ENCODE data around the gene BGLAP. TPM values are rescaled to one million over a fixed set of nuclear protein-coding genes. Genes with fewer than 3 reads are reported as not detected.

BGLAP gene
- total RNA-seq, 1 donor from 2014 or later, result 3.1 TPM

GRCh38 chr1:156263288-156263655 is 21.3 kb downstream of the BGLAP start:
- Mint-ChIP-seq H3K4me1 (ENCODE audit: unreplicated experiment) (no peaks in the 10 kb centered on the region), H3K27me3 (no peaks in the 10 kb centered on the region), H3K36me3 (peaks cover 45% of the 10 kb centered on the region), H3K27ac (no peak overlapping the region), H3K9me3 (no peaks in the 10 kb centered on the region), H3K4me3 (no peak overlapping the region)
- TF ChIP-seq, protein P1, sequence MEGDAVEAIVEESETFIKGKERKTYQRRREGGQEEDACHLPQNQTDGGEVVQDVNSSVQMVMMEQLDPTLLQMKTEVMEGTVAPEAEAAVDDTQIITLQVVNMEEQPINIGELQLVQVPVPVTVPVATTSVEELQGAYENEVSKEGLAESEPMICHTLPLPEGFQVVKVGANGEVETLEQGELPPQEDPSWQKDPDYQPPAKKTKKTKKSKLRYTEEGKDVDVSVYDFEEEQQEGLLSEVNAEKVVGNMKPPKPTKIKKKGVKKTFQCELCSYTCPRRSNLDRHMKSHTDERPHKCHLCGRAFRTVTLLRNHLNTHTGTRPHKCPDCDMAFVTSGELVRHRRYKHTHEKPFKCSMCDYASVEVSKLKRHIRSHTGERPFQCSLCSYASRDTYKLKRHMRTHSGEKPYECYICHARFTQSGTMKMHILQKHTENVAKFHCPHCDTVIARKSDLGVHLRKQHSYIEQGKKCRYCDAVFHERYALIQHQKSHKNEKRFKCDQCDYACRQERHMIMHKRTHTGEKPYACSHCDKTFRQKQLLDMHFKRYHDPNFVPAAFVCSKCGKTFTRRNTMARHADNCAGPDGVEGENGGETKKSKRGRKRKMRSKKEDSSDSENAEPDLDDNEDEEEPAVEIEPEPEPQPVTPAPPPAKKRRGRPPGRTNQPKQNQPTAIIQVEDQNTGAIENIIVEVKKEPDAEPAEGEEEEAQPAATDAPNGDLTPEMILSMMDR (conservative IDR thresholded peaks at IDR 0.05), result no peak
- no peak for DNase-seq (ENCODE audit: extremely low spot score, unreplicated experiment)

DNA sequence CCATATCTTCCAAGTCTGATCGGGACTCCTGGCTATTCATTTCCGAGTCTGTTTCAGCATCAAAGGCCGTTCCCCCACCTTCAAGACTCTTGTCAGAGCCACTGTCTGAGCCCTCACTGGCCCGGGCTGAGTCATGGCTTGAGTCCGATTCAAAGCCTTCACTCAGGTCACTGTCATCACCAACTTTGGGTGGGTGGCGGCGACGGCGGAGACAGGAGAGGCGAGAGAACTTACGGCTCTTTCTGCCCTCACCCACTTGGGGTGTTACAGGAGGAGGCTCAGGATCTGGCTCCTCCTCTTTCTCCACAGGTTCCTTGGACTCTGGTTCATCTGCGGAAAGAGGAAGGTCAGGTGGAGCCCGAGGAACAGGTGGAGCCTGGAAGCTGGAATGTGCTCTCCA is 24.1 kb downstream of the BGLAP start:
- H3K4me3 Mint-ChIP-seq, result no peak overlapping the region
- H3K27ac Mint-ChIP-seq, result no peak overlapping the region
- no peaks in the 10 kb centered on the region for H3K9me3 Mint-ChIP-seq
- H3K4me1 Mint-ChIP-seq (ENCODE audit: unreplicated experiment), result no peaks in the 10 kb centered on the region
- H3K36me3 Mint-ChIP-seq, result peaks cover 40% of the 10 kb centered on the region
- no peak for DNase-seq (ENCODE audit: extremely low spot score, unreplicated experiment)
- H3K27me3 Mint-ChIP-seq, result no peaks in the 10 kb centered on the region
- TF ChIP-seq, protein P1 (conservative IDR thresholded peaks at IDR 0.05), result no peak

DNA sequence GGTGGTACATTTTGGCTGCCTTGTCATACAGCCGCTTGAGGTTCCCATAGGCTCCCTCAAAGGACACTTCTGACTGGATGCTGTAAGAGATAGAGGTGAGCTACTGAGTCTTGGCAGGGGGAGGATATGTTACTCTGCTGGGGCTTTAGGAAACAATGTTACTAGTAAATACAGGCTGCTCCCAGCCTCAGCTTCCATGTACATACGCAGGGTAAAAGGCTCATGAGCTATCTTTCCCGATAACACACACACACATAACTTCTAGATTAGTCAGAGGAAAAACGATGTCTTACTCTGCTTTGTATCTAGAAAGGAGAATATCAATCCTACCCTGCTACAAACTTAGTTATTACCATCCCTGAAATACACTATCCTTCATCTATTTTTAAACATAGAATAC is 26.4 kb downstream of the BGLAP start:
- H3K9me3 Mint-ChIP-seq, result no peaks in the 10 kb centered on the region
- peaks cover 42% of the 10 kb centered on the region for H3K36me3 Mint-ChIP-seq
- no peaks in the 10 kb centered on the region for H3K4me1 Mint-ChIP-seq (ENCODE audit: unreplicated experiment)
- H3K4me3 Mint-ChIP-seq, result no peak overlapping the region
- H3K27ac Mint-ChIP-seq, result no peak overlapping the region
- no peaks in the 10 kb centered on the region for H3K27me3 Mint-ChIP-seq
- TF ChIP-seq, protein P1 (conservative IDR thresholded peaks at IDR 0.05), result no peak
- no peak for DNase-seq (ENCODE audit: extremely low spot score, unreplicated experiment)

- TF ChIP-seq, protein P1 (conservative IDR thresholded peaks at IDR 0.05), result no peak
- Mint-ChIP-seq H3K4me3 (no peak overlapping the region), H3K9me3 (no peaks in the 10 kb centered on the region), H3K36me3 (peaks cover 43% of the 10 kb centered on the region), H3K4me1 (ENCODE audit: unreplicated experiment) (no peaks in the 10 kb centered on the region), H3K27me3 (no peaks in the 10 kb centered on the region), H3K27ac (no peak overlapping the region)
- DNase-seq (ENCODE audit: extremely low spot score, unreplicated experiment), result no peak
Observed at GRCh38 chr1:156270314-156270713, 28.3 kb downstream of the BGLAP start.

- Mint-ChIP-seq H3K27ac (no peak overlapping the region), H3K4me1 (ENCODE audit: unreplicated experiment) (peaks cover 11% of the 10 kb centered on the region), H3K9me3 (no peaks in the 10 kb centered on the region), H3K27me3 (no peaks in the 10 kb centered on the region), H3K36me3 (peaks cover 34% of the 10 kb centered on the region), H3K4me3 (no peak overlapping the region)
- DNase-seq (ENCODE audit: extremely low spot score, unreplicated experiment), result no peak
- TF ChIP-seq, protein P1 (conservative IDR thresholded peaks at IDR 0.05), result no peak
Observed at GRCh38 chr1:156276532-156276931, 34.5 kb downstream of the BGLAP start.

- TF ChIP-seq, protein P1 (conservative IDR thresholded peaks at IDR 0.05), result no peak
- Mint-ChIP-seq H3K27me3 (no peaks in the 10 kb centered on the region), H3K4me1 (ENCODE audit: unreplicated experiment) (peaks cover 13% of the 10 kb centered on the region), H3K9me3 (no peaks in the 10 kb centered on the region), H3K4me3 (no peak overlapping the region), H3K27ac (no peak overlapping the region), H3K36me3 (peaks cover 31% of the 10 kb centered on the region)
- no peak for DNase-seq (ENCODE audit: extremely low spot score, unreplicated experiment)
Observed at GRCh38 chr1:156276966-156277381, 35.0 kb downstream of the BGLAP start.

Data from type B pancreatic cell (in vitro differentiated cells).